Fibroblast of lung (primary cell): Measurements from ENCODE around the gene PRSS22.

Experiments
- EZH2 ChIP-seq: IDR thresholded peaks from 2 replicates; pipeline ENCODE4 v1.5.1; 2012; ENCODE audit warnings: low read length, control low read depth, mild to moderate bottlenecking; ENCODE audit errors: missing control alignments
- TF ChIP-seq, protein P1 (sequence below), 2 donors: IDR thresholded peaks in 1 of 2; conservative IDR thresholded peaks in 1 of 2; 1 replicate in 1 of 2; 2 replicates in 1 of 2; pipeline ENCODE4 v1.5.1; 2011 to 2012; ENCODE audit warnings: low read length in 2 of 2, control low read depth in 1 of 2, inconsistent platforms in 1 of 2, low read depth in 1 of 2, mild to moderate bottlenecking in 1 of 2

DNA sequence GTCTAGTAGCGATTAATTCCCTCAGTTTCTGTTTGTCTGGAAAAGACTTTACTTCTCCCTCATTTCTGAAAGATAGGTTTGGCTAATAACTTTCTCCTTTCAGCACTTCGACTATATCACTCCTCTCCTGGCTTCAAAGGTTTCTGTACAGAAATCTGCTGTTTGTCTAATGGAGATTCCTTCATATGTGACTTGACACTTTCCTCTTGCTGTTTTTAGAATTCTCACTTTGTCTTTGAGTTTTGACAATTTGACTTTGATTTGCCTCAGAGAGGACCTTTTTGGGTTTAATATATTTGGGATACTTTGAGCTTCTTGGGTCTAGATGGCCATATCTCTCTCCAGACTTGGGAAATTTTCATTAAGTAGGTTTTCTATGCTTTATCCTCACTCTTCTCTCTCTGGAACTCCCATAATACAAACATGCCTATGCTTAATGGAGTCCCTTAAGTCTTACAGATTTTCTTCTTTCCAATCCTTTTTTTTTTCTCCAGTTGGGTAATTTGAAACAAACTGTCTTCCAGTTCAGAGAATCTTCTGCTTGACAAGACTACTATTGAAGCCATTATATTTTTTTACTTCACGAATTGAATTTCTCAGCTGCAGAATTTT, 48.7 kb downstream of the PRSS22 start:
- TF ChIP-seq, protein P1, sequence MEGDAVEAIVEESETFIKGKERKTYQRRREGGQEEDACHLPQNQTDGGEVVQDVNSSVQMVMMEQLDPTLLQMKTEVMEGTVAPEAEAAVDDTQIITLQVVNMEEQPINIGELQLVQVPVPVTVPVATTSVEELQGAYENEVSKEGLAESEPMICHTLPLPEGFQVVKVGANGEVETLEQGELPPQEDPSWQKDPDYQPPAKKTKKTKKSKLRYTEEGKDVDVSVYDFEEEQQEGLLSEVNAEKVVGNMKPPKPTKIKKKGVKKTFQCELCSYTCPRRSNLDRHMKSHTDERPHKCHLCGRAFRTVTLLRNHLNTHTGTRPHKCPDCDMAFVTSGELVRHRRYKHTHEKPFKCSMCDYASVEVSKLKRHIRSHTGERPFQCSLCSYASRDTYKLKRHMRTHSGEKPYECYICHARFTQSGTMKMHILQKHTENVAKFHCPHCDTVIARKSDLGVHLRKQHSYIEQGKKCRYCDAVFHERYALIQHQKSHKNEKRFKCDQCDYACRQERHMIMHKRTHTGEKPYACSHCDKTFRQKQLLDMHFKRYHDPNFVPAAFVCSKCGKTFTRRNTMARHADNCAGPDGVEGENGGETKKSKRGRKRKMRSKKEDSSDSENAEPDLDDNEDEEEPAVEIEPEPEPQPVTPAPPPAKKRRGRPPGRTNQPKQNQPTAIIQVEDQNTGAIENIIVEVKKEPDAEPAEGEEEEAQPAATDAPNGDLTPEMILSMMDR (conservative IDR thresholded peaks at IDR 0.05 in 1 of 2, IDR thresholded peaks at IDR 0.05 in 1 of 2; ENCODE audit: low read depth in 1 of 2, low read length in 2 of 2) = no peak
- TF ChIP-seq EZH2 = no peak
